Ovary (tissue), 3 donors: Measurements from ENCODE around the gene CDKN2B-AS1.

ENCODE experiments used
- CTCF ChIP-seq, 3 donors: fragments of 450-650 bp in 2 of 3; fragments of 200-600 bp in 1 of 3; IDR thresholded peaks; one replicate each; pipeline versions ENCODE4 v1.5.1 to v1.8.0; 2016 to 2022; ENCODE audit warnings: antibody characterized with exemption in 3 of 3, mild to moderate bottlenecking in 1 of 3
- POLR2A ChIP-seq: fragments of 450-650 bp; IDR thresholded peaks from one replicate; pipeline ENCODE4 v1.6.1; 2017; ENCODE audit warnings: antibody characterized with exemption, mild to moderate bottlenecking, moderate library complexity
- donor health status: DM: no; HTN: no; CAD: no.

GRCh38 chr9:22073349-22073748 is 78.8 kb downstream of the CDKN2B-AS1 start:
- no peak for TF ChIP-seq POLR2A
- no peak for TF ChIP-seq CTCF (IDR thresholded peaks at IDR 0.05)
